ENCODE measurements around the gene CUX1.

Gene CUX1

DNA sequence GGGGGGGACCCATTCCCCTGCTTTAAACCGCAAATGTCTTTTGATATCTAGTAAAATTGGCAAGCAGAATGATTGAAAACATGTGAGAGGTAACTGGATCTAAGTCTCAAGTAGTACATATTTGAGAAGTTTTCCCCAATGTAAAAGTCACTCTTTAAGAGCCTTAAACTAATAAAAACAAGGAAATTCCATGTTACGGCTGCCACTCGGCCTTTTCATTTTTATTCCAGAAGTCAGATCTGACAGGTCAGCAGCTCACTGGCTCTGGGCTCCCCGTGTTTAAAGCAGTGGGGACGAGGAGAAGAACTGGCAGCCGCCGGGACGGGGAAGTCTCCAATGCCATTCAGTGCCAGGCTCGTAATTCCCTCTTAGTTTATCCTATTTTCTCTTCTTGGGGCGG is 80.7 kb downstream of the CUX1 start:
- DNase-seq: no peak

DNA sequence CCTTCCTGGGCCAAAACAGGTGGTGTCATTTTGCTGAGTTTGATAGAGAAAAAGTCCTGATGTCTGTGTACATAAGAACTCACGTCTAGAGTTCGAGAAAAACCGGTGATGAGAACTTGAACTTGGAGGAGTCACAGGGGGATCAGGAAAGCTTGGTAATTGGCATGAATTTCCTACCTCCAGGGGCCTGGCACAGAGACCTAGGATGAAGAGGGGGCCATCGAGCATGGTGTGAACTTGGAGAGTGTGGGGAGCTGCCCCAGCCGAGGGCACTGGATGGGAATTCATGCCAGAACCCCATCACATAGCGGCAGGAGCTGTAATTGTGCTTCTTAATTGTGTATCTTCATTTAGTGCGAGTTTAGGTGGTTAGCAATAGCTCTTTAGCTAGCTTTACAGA is 82.2 kb downstream of the CUX1 start:
- DNase-seq: no peak

DNA sequence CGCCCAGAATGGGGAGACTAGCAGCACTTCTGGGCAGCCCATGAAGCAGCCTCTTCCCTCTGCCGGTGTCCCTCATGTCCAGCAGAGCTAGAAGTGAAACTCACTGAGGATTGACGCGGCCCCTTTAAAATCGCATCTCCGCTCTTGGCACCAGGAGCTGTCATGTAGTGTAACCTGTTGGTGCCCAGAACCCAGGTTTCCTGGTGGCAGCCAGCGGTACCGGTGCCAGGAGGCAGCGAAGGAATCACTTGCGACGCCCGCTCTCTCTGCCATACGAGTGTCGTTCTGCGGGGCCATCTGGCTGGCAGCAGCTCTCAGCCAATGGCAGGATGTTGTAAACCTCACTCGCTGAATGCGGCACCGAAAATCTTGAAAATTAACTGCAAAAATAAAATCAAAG is 82.7 kb downstream of the CUX1 start:
- no peak for DNase-seq

DNA sequence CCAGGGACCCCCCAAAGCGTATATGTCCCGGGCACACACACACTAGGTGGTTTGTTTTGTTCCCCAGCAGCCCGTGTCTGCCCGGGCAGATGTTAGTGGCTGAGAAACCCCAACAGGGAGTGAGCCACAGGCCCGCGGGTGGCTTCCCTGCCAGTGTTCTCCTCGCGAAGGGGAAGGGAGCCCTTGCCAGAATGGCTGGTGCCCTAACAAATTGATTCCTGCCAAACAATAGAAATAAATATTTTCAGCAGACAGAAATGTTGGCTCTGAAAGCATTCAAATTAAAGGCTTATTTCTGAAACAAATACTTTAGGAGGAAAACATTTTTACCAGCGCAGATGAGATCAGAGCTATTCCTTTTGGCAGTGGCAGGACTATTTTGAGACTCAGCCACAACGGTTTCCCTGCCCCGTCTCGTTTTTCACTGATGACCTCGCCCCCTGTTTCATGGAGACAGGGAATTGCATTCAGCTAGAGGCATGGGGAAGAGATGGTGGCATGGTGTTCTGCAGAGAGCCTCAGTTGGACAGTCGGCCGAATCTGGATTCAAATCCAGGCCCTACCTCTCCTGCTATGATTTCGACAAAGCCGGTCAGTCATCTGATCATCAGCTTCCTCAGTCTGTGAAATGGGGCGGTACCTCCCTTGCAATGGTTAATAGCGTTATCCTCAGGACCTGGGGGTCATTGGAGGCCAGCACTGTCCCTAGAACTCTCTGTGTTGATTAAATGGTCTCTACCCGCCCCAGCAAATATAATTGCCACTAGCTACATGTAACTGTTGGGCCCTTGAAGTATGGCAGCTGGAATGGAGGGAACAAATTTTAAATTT is 84.5 kb downstream of the CUX1 start:
- no peak for DNase-seq

DNA sequence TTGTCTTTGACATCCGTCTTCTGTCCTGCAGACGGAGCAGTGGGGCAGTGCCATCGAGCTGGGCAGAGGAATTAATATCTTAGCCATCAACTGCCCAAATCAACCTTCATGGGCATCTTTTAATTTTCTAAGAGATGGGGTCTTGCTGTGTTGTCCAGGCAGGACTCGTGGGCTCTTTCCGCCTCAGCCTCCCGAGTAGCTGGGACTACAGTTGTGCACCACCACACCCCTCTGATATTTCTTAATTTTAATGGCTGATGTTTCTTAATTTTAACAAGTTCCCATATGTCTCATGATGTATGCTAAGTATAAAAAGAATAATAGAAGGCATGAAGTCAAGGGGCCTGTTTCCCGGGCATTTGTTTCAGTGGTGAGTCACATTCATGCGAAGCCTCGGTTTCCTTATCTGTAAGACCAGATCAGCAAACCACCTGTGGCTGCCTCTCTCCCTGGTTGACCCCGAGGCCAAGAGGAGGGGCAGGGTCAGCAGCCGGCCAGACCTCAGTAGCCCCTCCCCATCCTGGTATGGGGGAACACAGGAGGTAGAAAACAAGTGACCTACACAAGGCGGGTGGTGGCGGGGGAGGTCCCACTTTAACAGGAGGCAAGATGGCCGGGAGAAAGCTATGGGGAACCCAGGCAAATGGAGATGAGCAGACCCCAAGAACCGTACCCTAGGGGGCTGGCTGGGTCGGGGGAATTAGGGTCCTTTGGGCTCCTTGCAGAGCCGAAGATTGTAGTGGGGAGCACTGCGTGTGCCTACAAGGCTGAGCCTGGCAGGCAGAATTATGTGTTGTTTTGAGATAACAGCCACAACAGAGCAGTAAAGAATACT is 85.5 kb downstream of the CUX1 start:
- no peak for DNase-seq

GRCh38 chr7:101903515-101903868 is 86.1 kb downstream of the CUX1 start:
- DNase-seq: no peak

GRCh38 chr7:101904019-101904418 is 86.6 kb downstream of the CUX1 start:
- no peak for DNase-seq

- no peak for DNase-seq
Observed at GRCh38 chr7:101905203-101905865, 87.9 kb downstream of the CUX1 start.

DNA sequence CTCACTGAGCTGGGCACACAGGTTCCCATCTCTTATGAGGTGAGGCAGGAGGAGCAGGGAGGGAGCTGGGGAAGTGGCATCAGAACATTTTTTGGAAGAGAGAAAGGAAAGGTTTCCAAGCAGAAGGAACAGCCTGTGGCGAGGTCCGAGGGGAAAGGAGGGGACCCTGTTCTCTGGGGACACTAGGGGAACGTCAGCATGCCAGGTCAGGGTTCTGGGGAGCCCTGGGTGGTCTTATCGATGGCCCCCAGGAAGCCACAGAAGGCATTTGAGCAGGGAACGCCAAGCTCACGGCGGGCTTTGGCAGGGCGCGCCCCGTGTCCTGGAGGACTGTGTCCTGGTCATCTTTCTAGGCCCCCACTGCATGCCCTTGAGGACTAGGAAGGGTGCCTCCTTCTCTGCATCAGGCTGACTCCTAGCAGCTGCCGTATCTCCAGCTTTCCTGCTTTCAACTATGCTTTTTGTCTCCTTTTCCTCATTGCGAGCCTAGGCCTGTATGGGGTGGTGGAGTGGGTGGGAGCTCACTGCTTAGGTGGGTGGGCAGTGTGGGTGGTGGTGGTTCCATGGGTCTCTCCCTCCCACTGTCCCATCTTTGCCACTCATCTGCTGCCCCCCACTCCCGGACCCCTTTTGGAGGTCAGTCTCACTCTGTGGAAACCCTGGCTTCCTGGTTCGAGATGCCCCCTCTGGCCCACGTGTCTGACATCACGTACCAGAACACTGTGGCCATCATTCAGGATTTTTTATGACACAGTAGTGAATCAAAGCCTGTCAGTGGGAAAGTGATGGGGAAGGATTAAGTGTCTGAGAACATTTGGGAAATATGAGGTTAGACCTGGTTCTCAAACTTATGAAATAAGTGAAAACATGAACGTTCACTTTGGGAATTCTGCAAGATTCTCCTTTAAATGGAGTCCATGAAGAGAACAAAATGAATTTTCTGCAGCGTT is 89.1 kb downstream of the CUX1 start:
- DNase-seq: no peak

DNA sequence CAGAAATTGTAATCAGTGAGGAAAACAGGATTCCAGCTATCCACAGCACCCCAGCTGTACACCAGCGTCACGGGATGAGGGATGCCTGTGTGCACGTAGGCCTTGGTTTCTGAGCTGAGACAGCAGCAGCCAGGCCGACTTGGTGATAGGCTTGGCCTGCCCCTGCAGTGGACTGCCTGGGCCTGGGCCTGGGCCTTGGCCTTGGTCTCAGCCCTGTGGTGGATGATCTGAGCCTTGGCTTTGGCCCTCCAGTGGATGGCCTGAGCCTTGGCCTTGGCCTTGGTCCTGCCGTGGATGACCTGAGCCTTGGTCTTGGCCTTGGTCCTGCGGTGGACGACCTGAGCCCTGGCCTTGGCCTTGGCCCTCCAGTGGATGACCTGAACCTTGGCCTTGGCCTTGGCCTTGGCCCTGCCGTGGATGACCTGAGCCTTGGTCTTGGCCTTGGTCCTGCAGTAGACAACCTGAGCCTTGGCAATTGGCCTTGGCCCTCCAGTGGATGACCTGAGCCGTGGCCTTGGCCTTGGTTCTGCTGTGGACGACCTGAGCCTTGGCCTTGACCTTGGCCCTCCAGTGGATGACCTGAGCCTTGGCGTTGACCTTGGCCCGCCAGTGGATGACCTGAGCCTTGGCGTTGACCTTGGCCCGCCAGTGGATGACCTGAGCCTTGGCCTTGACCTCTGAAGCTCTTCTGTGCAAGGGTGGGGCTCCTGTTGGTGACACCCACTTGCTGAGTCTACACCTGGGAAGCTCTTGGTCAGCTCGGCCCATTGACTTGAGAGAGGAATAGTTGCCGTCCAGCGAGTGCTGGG is 93.8 kb downstream of the CUX1 start:
- no peak for DNase-seq

DNA sequence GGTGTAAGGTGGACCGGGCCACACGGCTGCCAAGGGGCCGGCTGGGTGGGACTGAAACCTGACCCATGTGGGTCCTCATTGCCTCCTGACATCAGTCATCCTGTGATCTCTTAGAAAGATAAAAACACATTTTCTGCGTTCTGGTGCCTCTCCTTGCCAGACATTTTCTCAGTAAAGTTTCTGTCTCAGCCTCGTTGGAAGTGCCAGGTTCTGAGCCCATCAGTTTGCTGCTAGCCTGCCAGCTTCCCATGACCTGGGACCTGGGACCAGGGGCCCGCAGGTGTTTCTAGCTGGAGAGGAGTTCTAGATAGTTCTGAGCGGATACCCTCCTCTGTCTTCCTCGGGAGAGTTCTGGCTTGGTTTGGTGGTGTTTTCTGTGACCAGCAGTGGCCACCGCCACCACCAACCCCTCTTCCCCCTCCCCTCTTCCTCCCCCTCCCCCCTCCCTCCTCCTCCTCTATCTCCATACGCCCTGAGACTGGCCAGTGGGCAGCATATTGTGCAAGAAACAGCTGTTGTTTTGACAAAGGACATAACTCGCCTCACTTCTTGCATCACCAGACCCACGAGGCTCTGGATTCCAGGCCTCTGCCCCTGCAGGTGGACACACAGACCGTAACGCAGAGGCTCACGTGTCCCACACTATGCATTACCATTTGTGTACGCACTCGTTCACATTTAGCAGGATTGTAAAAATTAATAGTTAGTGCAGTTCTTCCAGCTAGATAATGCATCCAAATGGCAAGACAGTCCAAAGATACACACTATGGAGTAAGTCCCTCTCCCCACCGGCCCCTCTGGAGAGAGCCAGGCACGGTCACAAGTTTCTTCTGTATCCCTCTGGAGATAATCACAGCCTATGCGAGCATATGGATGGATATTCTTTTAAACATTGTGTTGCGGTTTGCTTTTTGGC is 94.6 kb downstream of the CUX1 start:
- DNase-seq: no peak

GRCh38 chr7:101912716-101913110 is 95.3 kb downstream of the CUX1 start:
- DNase-seq: no peak

GRCh38 chr7:101913247-101913721 is 95.9 kb downstream of the CUX1 start:
- no peak for DNase-seq

- DNase-seq: no peak
Observed at GRCh38 chr7:101913851-101914250, 96.4 kb downstream of the CUX1 start.

- DNase-seq: no peak
Observed at GRCh38 chr7:101915000-101915399, 97.6 kb downstream of the CUX1 start.

DNA sequence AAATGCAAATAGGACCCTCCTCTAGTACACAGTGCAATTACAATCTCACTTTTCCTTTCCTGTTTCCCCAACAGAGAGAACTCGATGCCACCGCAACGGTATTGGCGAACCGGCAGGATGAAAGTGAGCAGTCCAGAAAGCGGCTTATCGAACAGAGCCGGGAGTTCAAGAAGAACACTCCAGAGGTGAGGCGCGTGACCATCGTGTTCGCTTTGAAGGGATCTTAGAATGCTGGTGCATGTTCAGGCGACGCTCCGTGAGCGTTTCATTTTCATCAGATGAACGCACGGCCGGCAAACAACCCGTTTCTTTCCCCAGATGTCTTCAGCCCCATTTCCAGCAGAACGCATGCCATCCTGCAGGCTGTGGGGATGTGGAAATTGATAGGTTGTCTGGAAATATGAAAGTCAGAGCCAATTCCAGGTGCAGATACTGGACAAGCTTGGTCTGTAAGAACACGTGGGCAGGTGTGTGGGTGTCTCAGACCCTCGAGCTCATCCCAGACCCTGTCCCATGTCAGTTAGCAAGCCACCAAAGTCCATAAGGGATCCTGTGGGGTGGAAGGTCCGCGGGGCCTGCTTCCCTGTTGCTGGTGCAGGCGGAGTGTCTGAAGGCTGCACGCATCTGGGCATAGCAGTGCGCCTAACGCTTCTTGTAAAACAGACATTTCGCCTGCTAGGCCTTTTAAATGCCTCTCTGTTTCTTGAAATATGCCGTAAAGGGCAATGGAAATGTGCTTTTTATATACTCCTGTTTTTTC is 98.8 kb downstream of the CUX1 start:
- DNase-seq: no peak

GRCh38 chr7:101916876-101917275 is 99.5 kb downstream of the CUX1 start:
- no peak for DNase-seq

DNA sequence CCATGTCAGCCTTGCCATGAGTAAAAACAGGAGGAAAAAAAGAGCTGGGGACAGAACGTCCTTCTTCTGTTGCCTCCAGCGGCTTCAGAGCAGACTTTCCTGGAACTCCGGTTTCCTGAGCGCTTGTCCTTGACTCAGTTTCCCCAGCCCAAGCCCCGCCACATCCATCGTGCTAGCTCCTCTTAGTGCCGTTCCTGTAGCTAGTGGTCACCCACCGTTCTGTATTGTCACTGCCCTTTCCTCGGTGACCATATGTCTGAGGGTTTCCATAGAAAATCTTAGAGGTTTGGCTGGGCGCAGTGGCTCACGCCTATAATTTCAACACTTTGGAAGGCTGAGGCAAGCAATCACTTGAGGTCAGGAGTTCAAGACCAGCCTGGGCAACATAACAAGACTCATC is 100.1 kb downstream of the CUX1 start:
- DNase-seq: no peak

DNA sequence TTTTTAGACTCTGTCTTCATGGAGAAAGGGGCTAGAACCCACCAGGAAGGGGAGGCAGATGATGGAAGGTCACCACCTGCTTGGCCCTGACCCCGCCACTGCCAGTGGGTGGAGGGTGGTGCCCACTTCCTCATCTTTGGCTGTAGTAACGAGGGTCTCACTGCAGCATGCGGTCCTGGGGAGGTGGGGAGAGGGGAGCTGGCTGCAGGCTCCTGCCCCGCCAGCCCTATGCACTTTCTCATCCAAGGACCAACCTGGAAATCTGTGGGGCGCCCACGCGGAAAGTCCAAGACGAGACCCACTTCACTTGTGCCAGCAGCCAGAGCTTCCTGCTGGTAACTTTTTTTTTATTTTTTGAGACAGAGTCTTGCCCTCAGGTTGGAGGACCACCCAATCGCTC is 101.0 kb downstream of the CUX1 start:
- DNase-seq: no peak

Data from GOT3 (cell line).